Measurements from ENCODE around the gene HIGD1C.

- TF ChIP-seq CTCF (IDR thresholded peaks at IDR 0.05) (no peak), POLR2A (IDR thresholded peaks at IDR 0.05) (no peak)
These were observed 9.4 kb downstream of the HIGD1C start for GRCh38 chr12:50961708-50962107.

All from transverse colon (tissue), 3 donors.